H9 (cell line): ENCODE results near the gene TGDS. TPM values are rescaled to one million over a fixed set of nuclear protein-coding genes. Genes with fewer than 3 reads are reported as not detected.

Experiments
- DNase-seq: peaks from one replicate; pipeline ENCODE4 v3.0.0-alpha.2; 2017
- H2AFZ ChIP-seq: one replicate; pipeline ENCODE4 v1.6.1; 2013; ENCODE audit warnings: mild to moderate bottlenecking, low read length, control low read depth, moderate library complexity
- H2AK5ac ChIP-seq: 2 replicates; pipeline ENCODE4 v1.6.1; 2013; ENCODE audit warnings: low read length, control low read depth, mixed read lengths; ENCODE audit not compliant: insufficient read length
- H2BK120ac ChIP-seq: one replicate; pipeline ENCODE4 v1.6.1; 2013; ENCODE audit warnings: low read depth, mild to moderate bottlenecking, low read length, control low read depth, inconsistent platforms; ENCODE audit not compliant: poor library complexity, severe bottlenecking
- H2BK12ac ChIP-seq: 2 replicates; pipeline ENCODE4 v1.6.1; 2013; ENCODE audit warnings: low read length, control low read depth, mixed read lengths, low read depth; ENCODE audit not compliant: insufficient read length
- H2BK15ac ChIP-seq: 2 replicates; pipeline ENCODE4 v1.6.1; 2013; ENCODE audit warnings: low read depth, low read length, control low read depth
- H2BK20ac ChIP-seq: one replicate; pipeline ENCODE4 v1.6.1; 2013; ENCODE audit warnings: low read depth, mild to moderate bottlenecking, low read length, control low read depth, inconsistent platforms; ENCODE audit not compliant: poor library complexity, severe bottlenecking
- H2BK5ac ChIP-seq: 2 replicates; pipeline ENCODE4 v1.6.1; 2013; ENCODE audit warnings: low read length, control low read depth, mixed read lengths; ENCODE audit not compliant: insufficient read length
- H3K14ac ChIP-seq: 2 replicates; pipeline ENCODE4 v1.6.1; 2013; ENCODE audit warnings: low read length, control low read depth; ENCODE audit not compliant: insufficient read depth
- H3K18ac ChIP-seq: 2 replicates; pipeline ENCODE4 v1.6.1; 2013; ENCODE audit warnings: low read depth, mild to moderate bottlenecking, mixed read lengths, low read length, control low read depth; ENCODE audit not compliant: insufficient read length
- H3K23ac ChIP-seq: 2 replicates; pipeline ENCODE4 v1.6.1; 2013; ENCODE audit warnings: low read length, control low read depth, mixed read lengths, low read depth; ENCODE audit not compliant: insufficient read length
- H3K23me2 ChIP-seq: 2 replicates; pipeline ENCODE4 v1.6.1; 2013; ENCODE audit warnings: low read depth, mild to moderate bottlenecking, mixed read lengths, low read length, control low read depth; ENCODE audit not compliant: insufficient read length, poor library complexity, severe bottlenecking
- H3K27ac ChIP-seq: 2 replicates; pipeline ENCODE4 v1.5.1; 2013; ENCODE audit warnings: low read length, control low read depth, mixed read lengths, low read depth; ENCODE audit not compliant: insufficient read length
- H3K27me3 ChIP-seq: 2 replicates; pipeline ENCODE4 v1.6.1; 2013; ENCODE audit warnings: low read length, control low read depth, inconsistent platforms; ENCODE audit not compliant: insufficient read depth
- H3K4ac ChIP-seq: 2 replicates; pipeline ENCODE4 v1.6.1; 2013; ENCODE audit warnings: low read depth, mild to moderate bottlenecking, control low read depth, inconsistent platforms, low read length, moderate library complexity
- H3K4me1 ChIP-seq: 2 replicates; pipeline ENCODE4 v1.6.1; 2013; ENCODE audit warnings: low read length, control low read depth, inconsistent platforms; ENCODE audit not compliant: insufficient read depth
- H3K4me2 ChIP-seq: 2 replicates; pipeline ENCODE4 v1.6.1; 2013; ENCODE audit warnings: low read length, control low read depth, mixed read lengths; ENCODE audit not compliant: insufficient read length, insufficient read depth
- H3K56ac ChIP-seq: 2 replicates; pipeline ENCODE4 v1.6.1; 2013; ENCODE audit warnings: low read depth, mild to moderate bottlenecking, mixed read lengths, low read length, control low read depth; ENCODE audit not compliant: insufficient read length
- H3K79me1 ChIP-seq: 2 replicates; pipeline ENCODE4 v1.6.1; 2013; ENCODE audit warnings: low read depth, mild to moderate bottlenecking, moderate library complexity, low read length, control low read depth, inconsistent platforms; ENCODE audit not compliant: insufficient read depth, poor library complexity, severe bottlenecking
- H3K79me2 ChIP-seq: 2 replicates; pipeline ENCODE4 v1.6.1; 2013; ENCODE audit warnings: low read length, control low read depth, inconsistent platforms; ENCODE audit not compliant: insufficient read depth
- H3K9ac ChIP-seq: 2 replicates; pipeline ENCODE4 v1.6.1; 2013; ENCODE audit warnings: low read length, control low read depth, mixed read lengths; ENCODE audit not compliant: insufficient read length; ENCODE audit errors: extremely low read depth
- H3K9me3 ChIP-seq: one replicate; pipeline ENCODE4 v1.6.1; 2013; ENCODE audit warnings: low read depth, low read length, inconsistent platforms; ENCODE audit not compliant: control insufficient read depth
- H3T11ph ChIP-seq: one replicate; pipeline ENCODE4 v1.6.1; 2013; ENCODE audit warnings: mild to moderate bottlenecking, low read length, control low read depth, inconsistent platforms
- H4K20me1 ChIP-seq: one replicate; pipeline ENCODE4 v1.6.1; 2013; ENCODE audit not compliant: control insufficient read depth, insufficient read length, insufficient read depth
- H4K5ac ChIP-seq: 2 replicates; pipeline ENCODE4 v1.6.1; 2013; ENCODE audit warnings: low read depth, mild to moderate bottlenecking, mixed read lengths, low read length, control low read depth; ENCODE audit not compliant: insufficient read length
- H4K8ac ChIP-seq: replicated peaks from 2 replicates; pipeline ENCODE4 v1.6.1; 2013; ENCODE audit warnings: low read length, control low read depth, mixed read lengths, low read depth; ENCODE audit not compliant: insufficient read length
- H4K91ac ChIP-seq: 2 replicates; pipeline ENCODE4 v1.6.1; 2013; ENCODE audit warnings: low read depth, mild to moderate bottlenecking, moderate library complexity, mixed read lengths, low read length, control low read depth; ENCODE audit not compliant: insufficient read length
- H3K27ac Mint-ChIP-seq, 3 experiments: 2 replicates in 2 of 3; 3 replicates in 1 of 3; pipeline ENCODE4 v1.8.0; 2020 to 2021; ENCODE audit warnings: mixed read lengths in 3 of 3, mild to moderate bottlenecking in 1 of 3, moderate library complexity in 1 of 3
- H3K27me3 Mint-ChIP-seq: 2 replicates; pipeline ENCODE4 v1.8.0; 2021; ENCODE audit warnings: low read depth, mild to moderate bottlenecking, moderate library complexity, mixed read lengths
- H3K36me3 Mint-ChIP-seq, 3 experiments: 2 replicates in 2 of 3; 3 replicates in 1 of 3; pipeline ENCODE4 v1.8.0; 2020 to 2021; ENCODE audit warnings: low read depth in 3 of 3, mixed read lengths in 3 of 3; ENCODE audit not compliant: insufficient read depth in 1 of 3
- H3K4me1 Mint-ChIP-seq, 2 experiments: 2 replicates each; pipeline ENCODE4 v1.8.0; 2020; ENCODE audit warnings: mixed read lengths in 2 of 2
- H3K4me3 Mint-ChIP-seq, 2 experiments: 2 replicates in 1 of 2; 3 replicates in 1 of 2; pipeline ENCODE4 v1.8.0; 2020 to 2021; ENCODE audit warnings: mild to moderate bottlenecking in 2 of 2, mixed read lengths in 2 of 2, moderate library complexity in 1 of 2
- H3K9me3 Mint-ChIP-seq, 2 experiments: 2 replicates in 1 of 2; 3 replicates in 1 of 2; pipeline ENCODE4 v1.8.0; 2020; ENCODE audit warnings: mild to moderate bottlenecking in 2 of 2, mixed read lengths in 2 of 2, moderate library complexity in 1 of 2
- CTCF ChIP-seq: fragments of 200-600 bp; sonication (generic); conservative IDR thresholded peaks from 3 replicates; pipeline ENCODE4 v1.8.0; 2021; ENCODE audit warnings: antibody characterized with exemption, mild to moderate bottlenecking
- WGBS: extraction: QIAGEN DNeasy Blood & Tissue Kit; methylation state at CpG from one replicate; pipeline ENCODE4 v1.1.7; 2013; ENCODE audit warnings: missing lambda C conversion rate, low lambda C conversion rate, mixed read lengths; ENCODE audit not compliant: insufficient read length; ENCODE audit errors: extremely low coverage; 5-methylcytosine and 5-hydroxymethylcytosine counted together
- total RNA-seq: library from RNA; stranded (reverse); gene quantifications from 2 replicates; pipeline ENCODE4 v1.2.1, GENCODE V29; 2021

Gene TGDS
- total RNA-seq, 1 experiment from 2014 or later: 13.9 TPM

- Mint-ChIP-seq H3K4me3 (peak overlapping the region; percentile 94 to 95), H3K9me3 (peaks cover under 1 to 4% of the 10 kb centered on the region in 2 experiments; a peak in 3 of 5 replicates), H3K4me1 (peaks cover 16 to 22% of the 10 kb centered on the region in 2 experiments), H3K27ac (peak overlapping the region; percentile 90 to 96 (median 93)), H3K36me3 (peaks cover 8 to 20% (median 15%) of the 10 kb centered on the region in 3 experiments; a peak in 6 of 7 replicates), H3K27me3 (peaks cover 5% of the 10 kb centered on the region)
- Histone ChIP-seq H3K4ac (no peak overlapping the region), H3K56ac (no peak overlapping the region), H3K79me1 (peaks cover 3% of the 10 kb centered on the region), H4K5ac (no peak overlapping the region), H4K91ac (no peak overlapping the region), H3K4me2 (peak overlapping the region; percentile 83), H2BK5ac (no peak overlapping the region), H3K18ac (peak overlapping the region; percentile 5), H4K8ac (no peak overlapping the region), H3K27ac (no peak overlapping the region), H4K20me1 (no peaks in the 10 kb centered on the region), H2BK12ac (no peak overlapping the region), H2AK5ac (no peak overlapping the region), H2BK20ac (no peak overlapping the region), H3K27me3 (no peaks in the 10 kb centered on the region), H2BK15ac (no peak overlapping the region), H3K4me1 (no peaks in the 10 kb centered on the region), H3K9me3 (no peaks in the 10 kb centered on the region), H3K23me2 (peaks cover 9% of the 10 kb centered on the region), H3T11ph (no peak overlapping the region), H3K23ac (no peak overlapping the region), H3K79me2 (peaks cover 5% of the 10 kb centered on the region; the same call in 1 of the 2 replicates), H3K14ac (peak overlapping the region; percentile 49; the same call in 1 of the 2 replicates), H2BK120ac (no peak overlapping the region), H2AFZ (peak overlapping the region; percentile 10), H3K9ac (peak overlapping the region; percentile 74)
- WGBS: no CpG with 5 or more reads among the region's 16 CpGs
- DNase-seq: peak; percentile 45
- TF ChIP-seq CTCF: no peak
Observed at GRCh38 chr13:94595001-94595949, 677 bp downstream of the TGDS start.
